GM23338 (cell line): ENCODE data around the gene POPDC3. TPM values are rescaled to one million over a fixed set of nuclear protein-coding genes. Genes with fewer than 3 reads are reported as not detected.

Experiments used
- ATAC-seq: fragments of 200-7000 bp; cut with Tn5 transposase; 3 replicates; pipeline ENCODE4 v1.9.1; 2020
- DNase-seq: peaks from one replicate; pipeline ENCODE4 v3.0.0-alpha.2; 2015; ENCODE audit warnings: low spot score
- H2AFZ ChIP-seq: fragments of 200-600 bp; sonication (generic); 2 replicates; pipeline ENCODE4 v1.8.0; 2016; ENCODE audit warnings: antibody characterized with exemption, mild to moderate bottlenecking, moderate library complexity
- H3F3A ChIP-seq: fragments of 200-600 bp; sonication (generic); replicated peaks from 2 replicates; pipeline ENCODE4 v1.8.0; 2017; ENCODE audit warnings: antibody characterized with exemption, mixed run types, low read depth
- H3K27ac ChIP-seq: fragments of 200-600 bp; sonication (generic); 2 replicates; pipeline ENCODE4 v1.6.1; 2016; ENCODE audit warnings: low read depth
- H3K27me3 ChIP-seq: fragments of 200-600 bp; sonication (generic); 2 replicates; pipeline ENCODE4 v1.8.0; 2016; ENCODE audit warnings: mild to moderate bottlenecking, mixed run types, moderate library complexity; ENCODE audit not compliant: insufficient read depth
- H3K36me3 ChIP-seq: fragments of 200-600 bp; sonication (generic); 2 replicates; pipeline ENCODE4 v1.8.0; 2016; ENCODE audit warnings: mild to moderate bottlenecking; ENCODE audit not compliant: insufficient read depth
- H3K4me1 ChIP-seq: fragments of 200-600 bp; sonication (generic); 2 replicates; pipeline ENCODE4 v1.8.0; 2016; ENCODE audit warnings: mild to moderate bottlenecking, moderate library complexity; ENCODE audit not compliant: insufficient read depth
- H3K4me2 ChIP-seq: fragments of 200-600 bp; sonication (generic); 2 replicates; pipeline ENCODE4 v1.7.1; 2017; ENCODE audit warnings: mixed run types
- H3K4me3 ChIP-seq: fragments of 200-600 bp; sonication (generic); 2 replicates; pipeline ENCODE4 v1.6.1; 2016; ENCODE audit warnings: mixed run types
- H3K79me2 ChIP-seq: fragments of 200-600 bp; sonication (generic); replicated peaks from 2 replicates; pipeline ENCODE4 v1.8.0; 2017; ENCODE audit warnings: mild to moderate bottlenecking; ENCODE audit not compliant: insufficient read depth
- H3K9me2 ChIP-seq: fragments of 200-600 bp; sonication (generic); 2 replicates; pipeline ENCODE4 v1.8.0; 2017; ENCODE audit not compliant: insufficient read depth
- H4K20me1 ChIP-seq: fragments of 200-600 bp; sonication (generic); replicated peaks from 2 replicates; pipeline ENCODE4 v1.8.0; 2017; ENCODE audit warnings: mild to moderate bottlenecking; ENCODE audit not compliant: insufficient read depth
- H3K27ac Mint-ChIP-seq: 2 replicates; pipeline ENCODE4 v1.8.0; 2020; ENCODE audit warnings: inconsistent platforms, mild to moderate bottlenecking, moderate library complexity, mixed read lengths
- H3K27me3 Mint-ChIP-seq: 3 replicates; pipeline ENCODE4 v1.8.0; 2022; ENCODE audit warnings: low read depth, mild to moderate bottlenecking, moderate library complexity, mixed read lengths, inconsistent platforms; ENCODE audit not compliant: insufficient read depth, poor library complexity
- H3K36me3 Mint-ChIP-seq: 3 replicates; pipeline ENCODE4 v1.8.0; 2021; ENCODE audit warnings: low read depth, mild to moderate bottlenecking, inconsistent platforms, moderate library complexity, mixed read lengths
- H3K4me1 Mint-ChIP-seq: 3 replicates; pipeline ENCODE4 v1.8.0; 2020; ENCODE audit warnings: mild to moderate bottlenecking, inconsistent platforms, mixed read lengths
- H3K4me3 Mint-ChIP-seq: 3 replicates; pipeline ENCODE4 v1.8.0; 2021; ENCODE audit warnings: moderate library complexity, mild to moderate bottlenecking, inconsistent platforms, mixed read lengths
- H3K9me3 Mint-ChIP-seq: 3 replicates; pipeline ENCODE4 v1.8.0; 2020; ENCODE audit warnings: moderate library complexity, mild to moderate bottlenecking, inconsistent platforms, mixed read lengths
- CREB1 ChIP-seq: fragments of 250-450 bp; sonication (Bioruptor Pico); IDR thresholded peaks from 2 replicates; pipeline ENCODE4 v1.5.0; 2020; ENCODE audit warnings: low read depth, mild to moderate bottlenecking, moderate library complexity
- EZH2 ChIP-seq: fragments of 200-600 bp; sonication (generic); IDR thresholded peaks from one replicate; pipeline ENCODE4 v1.8.0; 2017; ENCODE audit warnings: antibody characterized with exemption, mild to moderate bottlenecking, low read depth; ENCODE audit not compliant: unreplicated experiment
- EZH2phosphoT487 ChIP-seq: fragments of 200-600 bp; sonication (generic); IDR thresholded peaks from one replicate; pipeline ENCODE4 v1.8.1; 2018; ENCODE audit warnings: antibody characterized with exemption; ENCODE audit not compliant: unreplicated experiment
- JUNB ChIP-seq: IDR thresholded peaks from one replicate; pipeline ENCODE4 v1.6.1; 2016; ENCODE audit warnings: antibody characterized with exemption; ENCODE audit not compliant: unreplicated experiment
- NANOG ChIP-seq: IDR thresholded peaks from 2 replicates; pipeline ENCODE4 v1.6.1; 2016; ENCODE audit warnings: antibody characterized with exemption, borderline replicate concordance
- POLR2AphosphoS5 ChIP-seq: IDR thresholded peaks from 2 replicates; pipeline ENCODE4 v1.6.1; 2016; ENCODE audit warnings: antibody characterized with exemption, low read depth
- STAT1 ChIP-seq: IDR thresholded peaks from one replicate; pipeline ENCODE4 v1.6.1; 2016; ENCODE audit warnings: antibody characterized with exemption; ENCODE audit not compliant: unreplicated experiment
- ZNF331 ChIP-seq: fragments of 250-450 bp; sonication (Bioruptor Pico); IDR thresholded peaks from 2 replicates; pipeline ENCODE4 v1.5.0; 2020; ENCODE audit warnings: low read depth, mild to moderate bottlenecking, moderate library complexity
- polyA plus RNA-seq: library from polyadenylated mRNA; unstranded; fragments of >200 nt; fragmentation: Nextera tagmentation; extraction: Ambion mirVana; gene quantifications from 2 replicates; pipeline ENCODE4 v1.2.1, GENCODE V29; 2016
- total RNA-seq: library from RNA; depleted of rRNA; stranded (reverse); fragments of >200 nt; shearing (Covaris generic); gene quantifications from 2 replicates; pipeline ENCODE4 v1.2.3, GENCODE V29; 2014
- TF ChIP-seq, protein P1 (sequence below): IDR thresholded peaks from 2 replicates; pipeline ENCODE4 v1.6.1; 2016; ENCODE audit warnings: antibody characterized with exemption

The POPDC3 gene
- total and polyA plus RNA-seq, 2 experiments from 2014 or later, result 5.1 to 5.7 TPM

GRCh38 chr6:105189026-105189820 is 9.4 kb upstream of the POPDC3 start:
- peaks cover 6% of the 10 kb centered on the region; the same call in 1 of the 2 replicates for H3K4me1 ChIP-seq
- no peak for ATAC-seq
- Mint-ChIP-seq H3K4me1 (peaks cover 7% of the 10 kb centered on the region), H3K36me3 (no peaks in the 10 kb centered on the region), H3K9me3 (no peaks in the 10 kb centered on the region), H3K4me3 (no peak overlapping the region), H3K27me3 (no peaks in the 10 kb centered on the region), H3K27ac (no peak overlapping the region)
- no peaks in the 10 kb centered on the region for H3K9me2 ChIP-seq
- no peak overlapping the region for H3K4me2 ChIP-seq
- H3K4me3 ChIP-seq, result no peak overlapping the region
- H3K79me2 ChIP-seq, result no peaks in the 10 kb centered on the region
- DNase-seq, result no peak
- no peak overlapping the region; the same call in 1 of the 2 replicates for H2AFZ ChIP-seq
- H3K27ac ChIP-seq, result no peak overlapping the region
- H4K20me1 ChIP-seq, result no peaks in the 10 kb centered on the region
- no peaks in the 10 kb centered on the region for H3K27me3 ChIP-seq
- TF ChIP-seq STAT1 (no peak), NANOG (no peak)
- H3K36me3 ChIP-seq, result no peaks in the 10 kb centered on the region
- H3F3A ChIP-seq, result no peaks in the 10 kb centered on the region

- no peak for TF ChIP-seq JUNB
- no peak for TF ChIP-seq ZNF331
- TF ChIP-seq STAT1, result no peak
- no peak for TF ChIP-seq EZH2
- no peak for TF ChIP-seq CREB1 (CRISPR knock-in tag)
- TF ChIP-seq, protein P1, sequence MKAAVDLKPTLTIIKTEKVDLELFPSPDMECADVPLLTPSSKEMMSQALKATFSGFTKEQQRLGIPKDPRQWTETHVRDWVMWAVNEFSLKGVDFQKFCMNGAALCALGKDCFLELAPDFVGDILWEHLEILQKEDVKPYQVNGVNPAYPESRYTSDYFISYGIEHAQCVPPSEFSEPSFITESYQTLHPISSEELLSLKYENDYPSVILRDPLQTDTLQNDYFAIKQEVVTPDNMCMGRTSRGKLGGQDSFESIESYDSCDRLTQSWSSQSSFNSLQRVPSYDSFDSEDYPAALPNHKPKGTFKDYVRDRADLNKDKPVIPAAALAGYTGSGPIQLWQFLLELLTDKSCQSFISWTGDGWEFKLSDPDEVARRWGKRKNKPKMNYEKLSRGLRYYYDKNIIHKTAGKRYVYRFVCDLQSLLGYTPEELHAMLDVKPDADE, result no peak
- Histone ChIP-seq H3K79me2 (no peaks in the 10 kb centered on the region), H3K27ac (no peak overlapping the region), H3K4me2 (no peak overlapping the region), H2AFZ (no peak overlapping the region), H3K36me3 (no peaks in the 10 kb centered on the region), H4K20me1 (no peaks in the 10 kb centered on the region), H3K4me1 (peaks cover 10% of the 10 kb centered on the region), H3K4me3 (no peak overlapping the region), H3K27me3 (no peaks in the 10 kb centered on the region), H3F3A (no peaks in the 10 kb centered on the region), H3K9me2 (no peaks in the 10 kb centered on the region)
- Mint-ChIP-seq H3K36me3 (no peaks in the 10 kb centered on the region), H3K4me1 (peaks cover 15% of the 10 kb centered on the region), H3K4me3 (no peak overlapping the region), H3K27ac (no peak overlapping the region), H3K9me3 (no peaks in the 10 kb centered on the region), H3K27me3 (no peaks in the 10 kb centered on the region)
- DNase-seq (no peak), ATAC-seq (no peak)
These were observed 8.4 kb upstream of the POPDC3 start for GRCh38 chr6:105188251-105188650.

DNA sequence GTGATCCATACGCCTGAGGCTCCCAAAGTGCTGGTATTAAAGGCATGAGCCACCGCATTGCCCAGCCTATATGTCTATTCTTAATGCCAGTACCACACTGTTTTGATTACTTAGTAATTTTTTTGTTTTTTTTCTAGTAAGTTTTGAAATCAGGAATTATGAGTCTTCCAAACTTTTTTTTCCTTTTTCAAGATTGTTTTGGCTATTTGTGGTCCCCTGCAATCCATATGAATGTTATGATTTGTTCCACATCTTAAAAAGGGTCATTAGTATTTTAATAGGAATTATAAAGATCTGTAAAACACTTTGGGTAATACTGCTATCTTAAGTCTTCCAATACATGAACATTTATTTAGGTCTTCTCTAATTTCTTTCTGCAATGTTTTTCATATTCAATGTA is 6.8 kb upstream of the POPDC3 start:
- H3K27ac Mint-ChIP-seq, result no peak overlapping the region
- no peaks in the 10 kb centered on the region for H4K20me1 ChIP-seq
- TF ChIP-seq POLR2AphosphoS5 (no peak), EZH2phosphoT487 (no peak)
- no peak overlapping the region for H3K4me2 ChIP-seq
- peaks cover 26% of the 10 kb centered on the region for H3K4me1 ChIP-seq
- H3K9me3 Mint-ChIP-seq, result no peaks in the 10 kb centered on the region
- no peak overlapping the region for H3K4me3 ChIP-seq
- H3K27me3 ChIP-seq, result 0 out of 2 replicates have a peak, but pooled peaks cover 2% of the 10 kb centered on the region
- H3K27me3 Mint-ChIP-seq, result no peaks in the 10 kb centered on the region
- no peaks in the 10 kb centered on the region for H3F3A ChIP-seq
- H3K79me2 ChIP-seq, result no peaks in the 10 kb centered on the region
- peaks cover 30% of the 10 kb centered on the region for H3K4me1 Mint-ChIP-seq
- no peaks in the 10 kb centered on the region for H3K36me3 ChIP-seq
- no peak overlapping the region for H3K4me3 Mint-ChIP-seq
- H3K27ac ChIP-seq, result no peak overlapping the region
- ATAC-seq (no peak), DNase-seq (no peak)
- no peaks in the 10 kb centered on the region for H3K9me2 ChIP-seq
- no peaks in the 10 kb centered on the region for H3K36me3 Mint-ChIP-seq
- no peak overlapping the region for H2AFZ ChIP-seq
